Loucy (cell line): ENCODE data around the gene HSD17B7.

ENCODE experiments used
- H2AFZ ChIP-seq: fragments of 200-600 bp; sonication (generic); 2 replicates; pipeline ENCODE4 v1.6.0; 2016; ENCODE audit warnings: antibody characterized with exemption, mild to moderate bottlenecking, low read length, moderate library complexity
- H3F3A ChIP-seq: fragments of 200-600 bp; 2 replicates; pipeline ENCODE4 v1.6.0; 2016; ENCODE audit warnings: antibody characterized with exemption, low read depth, mild to moderate bottlenecking
- H3K27me3 ChIP-seq: fragments of 200-600 bp; sonication (generic); 2 replicates; pipeline ENCODE4 v1.6.1; 2014; ENCODE audit warnings: low read length, mild to moderate bottlenecking; ENCODE audit not compliant: insufficient read depth, poor library complexity, severe bottlenecking
- H3K36me3 ChIP-seq: fragments of 200-600 bp; sonication (generic); 2 replicates; pipeline ENCODE4 v1.6.1; 2016; ENCODE audit warnings: low read length; ENCODE audit not compliant: insufficient read depth
- H3K4me1 ChIP-seq: fragments of 200-600 bp; sonication (generic); 2 replicates; pipeline ENCODE4 v1.5.1; 2014; ENCODE audit warnings: low read length, mild to moderate bottlenecking; ENCODE audit not compliant: insufficient read depth, poor library complexity, severe bottlenecking
- H3K4me2 ChIP-seq: fragments of 200-600 bp; sonication (generic); 2 replicates; pipeline ENCODE4 v1.6.0; 2014; ENCODE audit warnings: antibody characterized with exemption, low read length, low read depth, mild to moderate bottlenecking; ENCODE audit not compliant: poor library complexity, severe bottlenecking
- H3K4me3 ChIP-seq: fragments of 200-600 bp; sonication (generic); 2 replicates; pipeline ENCODE4 v1.5.1; 2014; ENCODE audit warnings: low read length, mild to moderate bottlenecking, mixed read lengths; ENCODE audit not compliant: poor library complexity, severe bottlenecking
- H3K79me2 ChIP-seq: fragments of 200-600 bp; sonication (generic); 2 replicates; pipeline ENCODE4 v1.6.1; 2014; ENCODE audit warnings: low read length; ENCODE audit not compliant: insufficient read depth
- H3K9ac ChIP-seq: fragments of 200-600 bp; sonication (generic); 2 replicates; pipeline ENCODE4 v1.6.0; 2014; ENCODE audit warnings: mild to moderate bottlenecking, low read depth, low read length, moderate library complexity; ENCODE audit not compliant: poor library complexity, severe bottlenecking
- H3K9me2 ChIP-seq: fragments of 200-600 bp; sonication (generic); replicated peaks from 2 replicates; pipeline ENCODE4 v1.6.1; 2016; ENCODE audit warnings: low read depth, low read length, mixed read lengths
- H3K9me3 ChIP-seq: fragments of 200-600 bp; sonication (generic); 2 replicates; pipeline ENCODE4 v1.6.1; 2014; ENCODE audit warnings: mild to moderate bottlenecking, antibody characterized with exemption, low read length, low read depth; ENCODE audit not compliant: insufficient read depth
- H4K20me1 ChIP-seq: fragments of 200-600 bp; sonication (generic); 2 replicates; pipeline ENCODE4 v1.6.0; 2014; ENCODE audit warnings: antibody characterized with exemption, low read length, mild to moderate bottlenecking; ENCODE audit not compliant: insufficient read depth, poor library complexity, severe bottlenecking
- CTCF ChIP-seq: fragments of 200-600 bp; sonication (generic); conservative IDR thresholded peaks from 2 replicates; pipeline ENCODE4 v1.5.1; 2014; ENCODE audit warnings: mild to moderate bottlenecking, antibody characterized with exemption, low read length
- EZH2phosphoT487 ChIP-seq: fragments of 200-600 bp; IDR thresholded peaks from 2 replicates; pipeline ENCODE4 v1.6.1; 2018; ENCODE audit warnings: antibody characterized with exemption, mild to moderate bottlenecking, moderate library complexity, borderline replicate concordance

HSD17B7 gene

GRCh38 chr1:162753001-162753658 is 37.4 kb upstream of the HSD17B7 start:
- no peaks in the 10 kb centered on the region for H3K9me2 ChIP-seq
- H3K9me3 ChIP-seq, result no peaks in the 10 kb centered on the region
- peaks cover 20% of the 10 kb centered on the region for H3K4me1 ChIP-seq
- no peak overlapping the region for H3K9ac ChIP-seq
- no peaks in the 10 kb centered on the region for H3K36me3 ChIP-seq
- peak overlapping the region; percentile 18; the same call in 1 of the 2 replicates for H2AFZ ChIP-seq
- TF ChIP-seq EZH2phosphoT487, result no peak
- peak; percentile 16; the same call in 1 of the 2 replicates for TF ChIP-seq CTCF
- H3K4me2 ChIP-seq, result peak overlapping the region; percentile 23
- no peak overlapping the region for H3K4me3 ChIP-seq
- H4K20me1 ChIP-seq, result no peaks in the 10 kb centered on the region
- no peaks in the 10 kb centered on the region for H3K79me2 ChIP-seq
- no peaks in the 10 kb centered on the region for H3F3A ChIP-seq
- H3K27me3 ChIP-seq, result no peaks in the 10 kb centered on the region

- no peaks in the 10 kb centered on the region for H4K20me1 ChIP-seq
- H3K9me2 ChIP-seq, result no peaks in the 10 kb centered on the region
- H3K9ac ChIP-seq, result no peak overlapping the region
- H2AFZ ChIP-seq, result peak overlapping the region; percentile 18
- no peak overlapping the region for H3K4me3 ChIP-seq
- no peaks in the 10 kb centered on the region for H3K27me3 ChIP-seq
- peaks cover 20% of the 10 kb centered on the region for H3K4me1 ChIP-seq
- no peaks in the 10 kb centered on the region for H3F3A ChIP-seq
- H3K36me3 ChIP-seq, result no peaks in the 10 kb centered on the region
- TF ChIP-seq CTCF (no peak), EZH2phosphoT487 (no peak)
- H3K79me2 ChIP-seq, result no peaks in the 10 kb centered on the region
- no peaks in the 10 kb centered on the region for H3K9me3 ChIP-seq
- peak overlapping the region; percentile 23 for H3K4me2 ChIP-seq
These were observed 36.4 kb upstream of the HSD17B7 start for GRCh38 chr1:162753998-162754585.

- Histone ChIP-seq H3K9ac (no peak overlapping the region), H3K4me1 (peaks cover 20% of the 10 kb centered on the region), H3F3A (no peaks in the 10 kb centered on the region), H3K9me2 (no peaks in the 10 kb centered on the region), H3K27me3 (no peaks in the 10 kb centered on the region), H3K36me3 (no peaks in the 10 kb centered on the region), H3K79me2 (no peaks in the 10 kb centered on the region), H3K9me3 (no peaks in the 10 kb centered on the region), H2AFZ (no peak overlapping the region), H3K4me2 (no peak overlapping the region), H4K20me1 (no peaks in the 10 kb centered on the region), H3K4me3 (no peak overlapping the region)
- TF ChIP-seq CTCF (no peak), EZH2phosphoT487 (no peak)
These were observed 35.2 kb upstream of the HSD17B7 start for GRCh38 chr1:162755306-162755705.
